Loucy (cell line): ENCODE data around the gene MYCBP2.

Experiments
- H2AFZ ChIP-seq: fragments of 200-600 bp; sonication (generic); 2 replicates; pipeline ENCODE4 v1.6.0; 2016; ENCODE audit warnings: antibody characterized with exemption, mild to moderate bottlenecking, low read length, moderate library complexity
- H3F3A ChIP-seq: fragments of 200-600 bp; 2 replicates; pipeline ENCODE4 v1.6.0; 2016; ENCODE audit warnings: antibody characterized with exemption, low read depth, mild to moderate bottlenecking
- H3K27me3 ChIP-seq: fragments of 200-600 bp; sonication (generic); 2 replicates; pipeline ENCODE4 v1.6.1; 2014; ENCODE audit warnings: low read length, mild to moderate bottlenecking; ENCODE audit not compliant: insufficient read depth, poor library complexity, severe bottlenecking
- H3K36me3 ChIP-seq: fragments of 200-600 bp; sonication (generic); 2 replicates; pipeline ENCODE4 v1.6.1; 2016; ENCODE audit warnings: low read length; ENCODE audit not compliant: insufficient read depth
- H3K4me1 ChIP-seq: fragments of 200-600 bp; sonication (generic); 2 replicates; pipeline ENCODE4 v1.5.1; 2014; ENCODE audit warnings: low read length, mild to moderate bottlenecking; ENCODE audit not compliant: insufficient read depth, poor library complexity, severe bottlenecking
- H3K4me2 ChIP-seq: fragments of 200-600 bp; sonication (generic); 2 replicates; pipeline ENCODE4 v1.6.0; 2014; ENCODE audit warnings: antibody characterized with exemption, low read length, low read depth, mild to moderate bottlenecking; ENCODE audit not compliant: poor library complexity, severe bottlenecking
- H3K4me3 ChIP-seq: fragments of 200-600 bp; sonication (generic); 2 replicates; pipeline ENCODE4 v1.5.1; 2014; ENCODE audit warnings: low read length, mild to moderate bottlenecking, mixed read lengths; ENCODE audit not compliant: poor library complexity, severe bottlenecking
- H3K79me2 ChIP-seq: fragments of 200-600 bp; sonication (generic); 2 replicates; pipeline ENCODE4 v1.6.1; 2014; ENCODE audit warnings: low read length; ENCODE audit not compliant: insufficient read depth
- H3K9ac ChIP-seq: fragments of 200-600 bp; sonication (generic); 2 replicates; pipeline ENCODE4 v1.6.0; 2014; ENCODE audit warnings: mild to moderate bottlenecking, low read depth, low read length, moderate library complexity; ENCODE audit not compliant: poor library complexity, severe bottlenecking
- H3K9me2 ChIP-seq: fragments of 200-600 bp; sonication (generic); replicated peaks from 2 replicates; pipeline ENCODE4 v1.6.1; 2016; ENCODE audit warnings: low read depth, low read length, mixed read lengths
- H3K9me3 ChIP-seq: fragments of 200-600 bp; sonication (generic); 2 replicates; pipeline ENCODE4 v1.6.1; 2014; ENCODE audit warnings: mild to moderate bottlenecking, antibody characterized with exemption, low read length, low read depth; ENCODE audit not compliant: insufficient read depth
- H4K20me1 ChIP-seq: fragments of 200-600 bp; sonication (generic); 2 replicates; pipeline ENCODE4 v1.6.0; 2014; ENCODE audit warnings: antibody characterized with exemption, low read length, mild to moderate bottlenecking; ENCODE audit not compliant: insufficient read depth, poor library complexity, severe bottlenecking
- EZH2phosphoT487 ChIP-seq: fragments of 200-600 bp; IDR thresholded peaks from 2 replicates; pipeline ENCODE4 v1.6.1; 2018; ENCODE audit warnings: antibody characterized with exemption, mild to moderate bottlenecking, moderate library complexity, borderline replicate concordance
- TF ChIP-seq, protein P1 (sequence below): fragments of 200-600 bp; sonication (generic); conservative IDR thresholded peaks from 2 replicates; pipeline ENCODE4 v1.5.1; 2014; ENCODE audit warnings: mild to moderate bottlenecking, antibody characterized with exemption, low read length

MYCBP2 gene

DNA sequence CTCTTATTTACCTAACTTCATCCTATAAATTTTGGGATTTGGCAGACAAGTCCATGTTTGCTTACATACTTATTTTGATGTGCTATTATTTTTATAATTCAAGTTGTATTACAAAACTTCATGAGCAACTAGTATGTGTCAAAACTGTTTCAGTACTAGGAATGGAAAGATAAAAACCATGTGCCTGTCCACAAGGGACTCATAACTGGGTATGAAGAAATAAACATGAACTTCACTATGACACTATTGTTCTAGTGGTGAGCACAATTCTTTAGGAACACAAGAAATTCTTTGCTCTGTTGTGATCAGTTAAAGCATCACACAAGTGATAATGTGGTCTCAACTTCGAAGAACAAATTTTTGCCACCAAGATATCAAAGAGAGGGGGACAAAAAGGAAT is 202.5 kb downstream of the MYCBP2 start:
- Histone ChIP-seq H3K9ac (no peak overlapping the region), H2AFZ (no peak overlapping the region), H3K4me2 (no peak overlapping the region), H3K9me3 (no peaks in the 10 kb centered on the region), H3K27me3 (no peaks in the 10 kb centered on the region), H4K20me1 (no peaks in the 10 kb centered on the region), H3K36me3 (peaks cover 24% of the 10 kb centered on the region; the same call in 1 of the 2 replicates), H3K79me2 (no peaks in the 10 kb centered on the region), H3K9me2 (no peaks in the 10 kb centered on the region), H3F3A (no peaks in the 10 kb centered on the region), H3K4me3 (no peak overlapping the region), H3K4me1 (no peaks in the 10 kb centered on the region)
- TF ChIP-seq, protein P1, sequence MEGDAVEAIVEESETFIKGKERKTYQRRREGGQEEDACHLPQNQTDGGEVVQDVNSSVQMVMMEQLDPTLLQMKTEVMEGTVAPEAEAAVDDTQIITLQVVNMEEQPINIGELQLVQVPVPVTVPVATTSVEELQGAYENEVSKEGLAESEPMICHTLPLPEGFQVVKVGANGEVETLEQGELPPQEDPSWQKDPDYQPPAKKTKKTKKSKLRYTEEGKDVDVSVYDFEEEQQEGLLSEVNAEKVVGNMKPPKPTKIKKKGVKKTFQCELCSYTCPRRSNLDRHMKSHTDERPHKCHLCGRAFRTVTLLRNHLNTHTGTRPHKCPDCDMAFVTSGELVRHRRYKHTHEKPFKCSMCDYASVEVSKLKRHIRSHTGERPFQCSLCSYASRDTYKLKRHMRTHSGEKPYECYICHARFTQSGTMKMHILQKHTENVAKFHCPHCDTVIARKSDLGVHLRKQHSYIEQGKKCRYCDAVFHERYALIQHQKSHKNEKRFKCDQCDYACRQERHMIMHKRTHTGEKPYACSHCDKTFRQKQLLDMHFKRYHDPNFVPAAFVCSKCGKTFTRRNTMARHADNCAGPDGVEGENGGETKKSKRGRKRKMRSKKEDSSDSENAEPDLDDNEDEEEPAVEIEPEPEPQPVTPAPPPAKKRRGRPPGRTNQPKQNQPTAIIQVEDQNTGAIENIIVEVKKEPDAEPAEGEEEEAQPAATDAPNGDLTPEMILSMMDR = no peak
- no peak for TF ChIP-seq EZH2phosphoT487

DNA sequence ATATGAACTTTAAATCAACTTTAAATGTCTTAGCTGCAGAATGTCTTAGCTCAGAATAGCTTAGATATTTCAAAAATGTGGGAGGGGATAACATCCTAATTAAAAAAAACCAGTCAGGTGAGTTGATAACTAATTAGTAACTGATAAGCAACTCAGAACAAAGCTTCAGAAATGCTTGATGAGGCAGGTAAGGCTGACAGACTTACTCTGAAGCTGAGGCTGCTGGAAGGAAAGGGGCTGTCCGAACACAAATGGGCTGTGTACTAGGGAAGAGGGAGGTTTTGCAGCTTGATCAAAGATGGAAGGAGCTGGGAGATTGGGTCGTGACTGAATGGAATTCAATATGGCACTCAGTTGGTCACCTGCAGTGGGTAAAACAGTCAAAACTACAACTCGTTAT is 208.8 kb downstream of the MYCBP2 start:
- Histone ChIP-seq H3K4me2 (no peak overlapping the region), H3F3A (no peaks in the 10 kb centered on the region), H3K9me3 (no peaks in the 10 kb centered on the region), H2AFZ (no peak overlapping the region), H3K4me1 (no peaks in the 10 kb centered on the region), H3K36me3 (peaks cover 21% of the 10 kb centered on the region; the same call in 1 of the 2 replicates), H3K9ac (no peak overlapping the region), H3K9me2 (no peaks in the 10 kb centered on the region), H3K27me3 (no peaks in the 10 kb centered on the region), H4K20me1 (no peaks in the 10 kb centered on the region), H3K79me2 (no peaks in the 10 kb centered on the region), H3K4me3 (no peak overlapping the region)
- TF ChIP-seq EZH2phosphoT487 = no peak
- TF ChIP-seq, protein P1 = no peak

DNA sequence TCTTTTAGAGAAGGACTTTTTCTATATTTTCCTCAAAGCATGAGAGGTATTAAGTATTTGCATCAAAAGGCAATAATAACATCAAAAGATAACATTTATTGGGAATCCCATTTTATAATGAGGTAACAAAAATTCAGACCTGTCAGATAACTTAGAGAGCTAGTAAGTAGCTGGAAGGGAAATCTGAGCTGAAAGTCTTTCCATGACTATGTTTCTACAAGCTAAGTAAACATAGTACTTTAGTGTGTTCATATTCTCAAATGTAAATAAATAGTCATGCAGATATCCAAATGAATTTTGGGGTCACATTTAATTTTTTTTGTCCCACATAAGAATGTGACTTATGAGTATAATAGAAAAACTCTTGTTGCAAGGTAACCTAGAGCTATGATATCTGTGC is 212.6 kb downstream of the MYCBP2 start:
- TF ChIP-seq EZH2phosphoT487 = no peak
- TF ChIP-seq, protein P1 = no peak
- Histone ChIP-seq H3K27me3 (no peaks in the 10 kb centered on the region), H3K9me3 (peaks cover 7% of the 10 kb centered on the region; the same call in 1 of the 2 replicates), H3K4me1 (no peaks in the 10 kb centered on the region), H3K4me2 (no peak overlapping the region), H3K9me2 (no peaks in the 10 kb centered on the region), H3K79me2 (no peaks in the 10 kb centered on the region), H3K36me3 (peaks cover 19% of the 10 kb centered on the region; the same call in 1 of the 2 replicates), H3K9ac (no peak overlapping the region), H4K20me1 (no peaks in the 10 kb centered on the region), H2AFZ (no peak overlapping the region), H3F3A (no peaks in the 10 kb centered on the region), H3K4me3 (no peak overlapping the region)
